Neuronal stem cell (in vitro differentiated cells): ENCODE data around the gene RNF145.
A peak's percentile ranks its signal among the peaks of the same experiment; 100 is the strongest.

Experiments used
- DNase-seq: peaks from one replicate; pipeline ENCODE4 v3.0.0-alpha.2; 2013; ENCODE audit warnings: low spot score
- H2AFZ ChIP-seq: one replicate; pipeline ENCODE4 v1.6.1; 2013; ENCODE audit warnings: mild to moderate bottlenecking, low read length, inconsistent platforms
- H2AK5ac ChIP-seq: 2 replicates; pipeline ENCODE4 v1.6.1; 2013; ENCODE audit warnings: low read depth, mild to moderate bottlenecking, inconsistent platforms, low read length, moderate library complexity, mixed read lengths
- H2BK120ac ChIP-seq: 2 replicates; pipeline ENCODE4 v1.6.1; 2013; ENCODE audit warnings: low read depth, mild to moderate bottlenecking, inconsistent platforms, low read length, moderate library complexity, mixed read lengths
- H2BK12ac ChIP-seq: one replicate; pipeline ENCODE4 v1.6.1; 2013; ENCODE audit warnings: low read length, inconsistent platforms
- H2BK15ac ChIP-seq: 2 replicates; pipeline ENCODE4 v1.6.1; 2013; ENCODE audit warnings: mild to moderate bottlenecking, low read length, inconsistent platforms, mixed read lengths
- H2BK5ac ChIP-seq: one replicate; pipeline ENCODE4 v1.6.1; 2013; ENCODE audit warnings: inconsistent platforms, mild to moderate bottlenecking, low read length, moderate library complexity
- H3K14ac ChIP-seq: one replicate; pipeline ENCODE4 v1.6.1; 2013; ENCODE audit warnings: low read length, inconsistent platforms
- H3K18ac ChIP-seq: 2 replicates; pipeline ENCODE4 v1.6.1; 2013; ENCODE audit warnings: low read length, inconsistent platforms
- H3K23ac ChIP-seq: 2 replicates; pipeline ENCODE4 v1.6.1; 2013; ENCODE audit warnings: low read depth, mild to moderate bottlenecking, mixed read lengths, low read length, inconsistent platforms; ENCODE audit not compliant: poor library complexity
- H3K27ac ChIP-seq: replicated peaks from 3 replicates; pipeline ENCODE4 v1.5.1; 2013; ENCODE audit warnings: low read length, inconsistent platforms
- H3K27me3 ChIP-seq, 3 experiments: 2 replicates each; pipeline ENCODE4 v1.6.1; 2013; ENCODE audit warnings: low read length in 3 of 3, mild to moderate bottlenecking in 2 of 3, inconsistent platforms in 1 of 3, low read depth in 1 of 3, mixed read lengths in 1 of 3, moderate library complexity in 1 of 3; ENCODE audit not compliant: control insufficient read depth in 3 of 3, insufficient read depth in 3 of 3
- H3K36me3 ChIP-seq, 2 donors: replicated peaks in 1 of 2; 2 replicates each; pipeline ENCODE4 v1.6.1; 2013; ENCODE audit warnings: low read length in 2 of 2; ENCODE audit not compliant: control insufficient read depth in 2 of 2, insufficient read depth in 2 of 2
- H3K4ac ChIP-seq: 2 replicates; pipeline ENCODE4 v1.6.1; 2013; ENCODE audit warnings: inconsistent platforms, mild to moderate bottlenecking, low read length, moderate library complexity
- H3K4me1 ChIP-seq, 2 donors: 1 replicate in 1 of 2; 2 replicates in 1 of 2; pipeline ENCODE4 v1.6.1; 2013; ENCODE audit warnings: low read length in 2 of 2, low read depth in 1 of 2; ENCODE audit not compliant: control insufficient read depth in 2 of 2, insufficient read depth in 1 of 2
- H3K4me2 ChIP-seq: one replicate; pipeline ENCODE4 v1.6.1; 2013; ENCODE audit warnings: mild to moderate bottlenecking, low read length, inconsistent platforms; ENCODE audit not compliant: insufficient read depth, poor library complexity, severe bottlenecking
- H3K4me3 ChIP-seq, 2 donors: 2 replicates each; pipeline ENCODE4 v1.5.1; 2013; ENCODE audit warnings: low read length in 2 of 2, mild to moderate bottlenecking in 2 of 2, inconsistent platforms in 1 of 2, moderate library complexity in 1 of 2
- H3K79me1 ChIP-seq: one replicate; pipeline ENCODE4 v1.6.1; 2013; ENCODE audit warnings: low read depth, mild to moderate bottlenecking, inconsistent platforms, low read length, moderate library complexity
- H3K9ac ChIP-seq: one replicate; pipeline ENCODE4 v1.6.1; 2013; ENCODE audit warnings: mild to moderate bottlenecking, low read depth, low read length, inconsistent platforms; ENCODE audit not compliant: poor library complexity
- H3K9me3 ChIP-seq, 2 donors: replicated peaks in 1 of 2; 2 replicates each; pipeline versions ENCODE3 to v1.6.1; 2013; ENCODE audit warnings: low read length in 2 of 2, mild to moderate bottlenecking in 2 of 2, inconsistent platforms in 1 of 2, low read depth in 1 of 2, mixed read lengths in 1 of 2, moderate library complexity in 1 of 2; ENCODE audit not compliant: control insufficient read depth in 2 of 2, insufficient read depth in 1 of 2
- H4K8ac ChIP-seq: one replicate; pipeline ENCODE4 v1.6.1; 2013; ENCODE audit warnings: low read depth, mild to moderate bottlenecking, inconsistent platforms, low read length, moderate library complexity
- H4K91ac ChIP-seq: one replicate; pipeline ENCODE4 v1.6.1; 2013; ENCODE audit warnings: low read length, low read depth, mild to moderate bottlenecking, inconsistent platforms; ENCODE audit not compliant: poor library complexity
- WGBS, 2 donors: extraction: QIAGEN DNeasy Blood & Tissue Kit; methylation state at CpG; one replicate each; pipeline ENCODE4 v1.1.7; 2013; ENCODE audit warnings: missing lambda C conversion rate in 2 of 2, mixed read lengths in 1 of 2; ENCODE audit not compliant: insufficient read length in 2 of 2, insufficient replicate concordance in 1 of 2; ENCODE audit errors: extremely low coverage in 2 of 2; 5-methylcytosine and 5-hydroxymethylcytosine counted together

The RNF145 gene

DNA sequence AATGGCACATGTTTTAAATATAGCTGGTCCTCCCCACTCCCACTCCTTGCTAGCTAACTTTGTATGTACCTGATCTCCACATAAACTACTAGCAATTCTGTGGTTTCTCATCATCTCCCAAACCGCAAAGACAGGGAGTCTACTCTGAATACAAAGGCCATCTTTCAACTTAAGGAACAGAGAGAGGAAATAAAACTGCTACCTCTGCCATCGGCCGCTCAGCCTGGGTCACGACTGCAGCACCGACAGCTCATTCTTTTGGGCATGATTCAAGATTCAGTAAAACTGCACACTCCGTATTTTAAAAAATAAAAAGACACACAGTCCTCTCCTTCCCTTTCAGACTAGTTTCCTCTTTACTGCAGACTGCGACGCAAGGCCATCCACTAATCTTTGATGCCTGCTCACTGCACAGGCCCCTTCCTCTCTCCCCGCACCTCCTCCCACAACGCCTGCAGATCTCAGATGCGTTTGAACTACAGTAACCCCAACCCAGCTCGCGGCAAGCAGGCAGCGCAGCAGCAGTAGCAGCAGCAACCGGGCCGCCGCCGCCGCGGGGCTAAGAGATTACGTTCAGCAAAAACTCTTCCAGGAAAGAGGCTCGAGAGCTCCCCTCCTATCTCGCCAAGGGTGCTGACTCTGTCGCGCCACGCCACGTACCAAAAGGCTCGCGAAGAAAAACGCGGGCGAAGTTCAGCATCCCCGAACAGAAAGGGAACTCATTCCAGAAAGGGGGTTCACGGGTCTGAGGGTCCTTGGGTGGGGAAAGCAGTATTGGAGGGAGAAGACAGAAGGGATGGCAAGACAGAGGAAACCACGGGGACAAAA is 1.5 kb downstream of the RNF145 start:
- Histone ChIP-seq H3K27me3 (no peaks in the 10 kb centered on the region), H3K23ac (peak overlapping the region; percentile 56), H3K4me3 (peak overlapping the region; percentile 62 to 87), H3K18ac (peak overlapping the region; percentile 100), H3K4me2 (peak overlapping the region; percentile 63), H3K4ac (no peak overlapping the region), H3K9me3 (no peaks in the 10 kb centered on the region), H4K8ac (no peak overlapping the region), H2BK15ac (no peak overlapping the region), H3K14ac (no peak overlapping the region), H2AK5ac (no peak overlapping the region), H2BK12ac (no peak overlapping the region), H3K9ac (no peak overlapping the region), H2AFZ (peak overlapping the region; percentile 100), H2BK120ac (peak overlapping the region; percentile 6), H3K79me1 (peaks cover 2% of the 10 kb centered on the region), H4K91ac (no peak overlapping the region), H3K36me3 (peaks cover 0 to 6% of the 10 kb centered on the region in 2 donors), H3K4me1 (peaks cover 8 to 18% of the 10 kb centered on the region in 2 donors), H3K27ac (peak overlapping the region; percentile 72), H2BK5ac (peak overlapping the region; percentile 62)
- WGBS, 2 donors = no CpG with 5 or more reads among the region's 35 CpGs
- peak; percentile 58 for DNase-seq

DNA sequence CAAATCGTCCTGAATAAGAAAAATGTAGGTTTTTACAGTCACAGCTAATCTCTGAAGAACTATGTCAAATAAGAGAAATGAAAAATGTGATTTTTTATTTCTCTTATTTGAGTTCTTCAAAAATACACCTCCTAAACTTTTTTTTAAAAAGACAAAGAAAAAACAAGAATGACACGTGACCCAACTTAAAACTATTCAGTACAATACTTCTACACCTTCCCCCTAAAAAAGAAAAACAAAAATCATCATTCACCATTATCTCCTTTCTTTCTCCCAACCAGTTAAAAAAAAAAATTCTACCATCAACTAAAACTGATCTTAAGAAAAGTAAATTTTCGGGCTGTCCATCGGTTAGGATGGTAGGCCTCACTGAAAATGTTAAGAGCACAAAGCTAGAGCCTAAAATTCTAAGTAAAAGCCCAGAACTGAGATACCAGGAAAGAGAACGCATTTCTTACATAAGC is 2.1 kb downstream of the RNF145 start:
- no CpG with 5 or more reads among the region's 5 CpGs for WGBS, 2 donors
- H3K9ac ChIP-seq = no peak overlapping the region
- H3K36me3 ChIP-seq = peaks cover 0 to 13% of the 10 kb centered on the region in 2 donors
- H3K4me3 ChIP-seq = peak overlapping the region; percentile 62 to 87
- no peak overlapping the region for H4K91ac ChIP-seq
- peak overlapping the region; percentile 100 for H2AFZ ChIP-seq
- no peak overlapping the region for H3K14ac ChIP-seq
- peak overlapping the region; percentile 63 for H3K4me2 ChIP-seq
- no peak overlapping the region for H3K4ac ChIP-seq
- no peak overlapping the region for H3K18ac ChIP-seq
- H2BK120ac ChIP-seq = no peak overlapping the region
- DNase-seq = no peak
- H2AK5ac ChIP-seq = no peak overlapping the region
- peaks cover 2% of the 10 kb centered on the region for H3K79me1 ChIP-seq
- H2BK12ac ChIP-seq = no peak overlapping the region
- no peak overlapping the region for H2BK5ac ChIP-seq
- H4K8ac ChIP-seq = no peak overlapping the region
- H3K4me1 ChIP-seq = peaks cover 8 to 18% of the 10 kb centered on the region in 2 donors
- H2BK15ac ChIP-seq = no peak overlapping the region
- peak overlapping the region; percentile 72 for H3K27ac ChIP-seq
- no peaks in the 10 kb centered on the region for H3K9me3 ChIP-seq
- no peak overlapping the region for H3K23ac ChIP-seq
- no peaks in the 10 kb centered on the region for H3K27me3 ChIP-seq

DNA sequence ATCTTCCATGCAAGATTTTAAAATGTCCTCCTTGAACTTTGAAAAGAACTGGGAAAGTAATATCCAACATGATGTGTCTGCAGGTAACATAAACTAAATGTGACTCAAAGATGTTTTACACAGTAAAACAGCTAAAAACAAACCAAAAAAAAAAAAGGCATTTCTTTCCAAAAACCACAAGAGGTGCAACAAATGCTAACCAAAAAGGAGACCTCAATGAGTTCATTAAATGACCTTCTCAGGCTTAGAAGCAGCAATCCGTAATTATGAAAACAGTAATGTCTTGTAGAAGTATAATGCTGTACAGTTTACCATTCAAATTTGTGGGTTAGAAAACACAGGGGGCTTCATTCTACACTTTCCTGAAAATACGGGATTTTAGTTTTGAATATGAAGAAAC is 2.5 kb downstream of the RNF145 start:
- WGBS, 2 donors = no CpG with 5 or more reads among the region's 2 CpGs
- H3K27ac ChIP-seq = no peak overlapping the region
- peaks cover 6 to 18% of the 10 kb centered on the region in 2 donors for H3K4me1 ChIP-seq

GRCh38 chr5:159206368-159206767 is 3.0 kb downstream of the RNF145 start:
- no peaks in the 10 kb centered on the region for H3K27me3 ChIP-seq
- no peak overlapping the region for H3K4ac ChIP-seq
- H3K14ac ChIP-seq = no peak overlapping the region
- H4K91ac ChIP-seq = no peak overlapping the region
- no peak overlapping the region for H3K27ac ChIP-seq
- no peak overlapping the region for H2BK15ac ChIP-seq
- H3K23ac ChIP-seq = no peak overlapping the region
- H2BK5ac ChIP-seq = no peak overlapping the region
- H2AK5ac ChIP-seq = no peak overlapping the region
- peaks cover 2% of the 10 kb centered on the region for H3K79me1 ChIP-seq
- no peak overlapping the region for H2AFZ ChIP-seq
- no peak overlapping the region for H3K18ac ChIP-seq
- H3K9me3 ChIP-seq = no peaks in the 10 kb centered on the region
- no peak for DNase-seq
- no peak overlapping the region for H2BK12ac ChIP-seq
- peak overlapping the region in 1 of 2 donors; percentile 62 for H3K4me3 ChIP-seq
- H2BK120ac ChIP-seq = no peak overlapping the region
- H3K36me3 ChIP-seq = peaks cover 0 to 22% of the 10 kb centered on the region in 2 donors
- H3K4me1 ChIP-seq = peaks cover 5 to 18% of the 10 kb centered on the region in 2 donors
- WGBS, 2 donors = no CpG with 5 or more reads among the region's 2 CpGs
- no peak overlapping the region for H3K9ac ChIP-seq
- peak overlapping the region; percentile 3 for H3K4me2 ChIP-seq
- H4K8ac ChIP-seq = no peak overlapping the region

More for the DNA sequence above, 2.5 kb downstream of the RNF145 start:
- no peak overlapping the region for H3K23ac ChIP-seq
- H3K14ac ChIP-seq = no peak overlapping the region
- H3K79me1 ChIP-seq = peaks cover 2% of the 10 kb centered on the region
- no peak for DNase-seq
- no peak overlapping the region for H2AFZ ChIP-seq
- H3K4me3 ChIP-seq = peak overlapping the region in 1 of 2 donors; percentile 62
- H3K9me3 ChIP-seq = no peaks in the 10 kb centered on the region
- no peak overlapping the region for H4K8ac ChIP-seq
- no peak overlapping the region for H3K9ac ChIP-seq
- no peak overlapping the region for H2BK15ac ChIP-seq
- no peak overlapping the region for H3K4ac ChIP-seq
- H4K91ac ChIP-seq = no peak overlapping the region
- H2BK12ac ChIP-seq = no peak overlapping the region
- no peak overlapping the region for H2BK5ac ChIP-seq
- H3K18ac ChIP-seq = no peak overlapping the region
- H3K4me2 ChIP-seq = no peak overlapping the region
- H2BK120ac ChIP-seq = no peak overlapping the region
- no peaks in the 10 kb centered on the region for H3K27me3 ChIP-seq
- H3K36me3 ChIP-seq = peaks cover 0 to 17% of the 10 kb centered on the region in 2 donors
- no peak overlapping the region for H2AK5ac ChIP-seq
